NCI-H446 (cell line): Measurements from ENCODE around the gene SFMBT2.
"Not testable (repeated sequence)": the region's sequence is repeated elsewhere in the genome, so short reads cannot be mapped to it uniquely, and the experiment has no call there.

ENCODE experiments used
- DNase-seq, 2 experiments: peaks; one replicate each; lab custom pipeline; 2025; lab: John Stamatoyannopoulos, UW

SFMBT2 gene

GRCh38 chr10:7320072-7320471 is 90.8 kb downstream of the SFMBT2 start:
- DNase-seq: no peak

GRCh38 chr10:7319632-7320031 is 91.2 kb downstream of the SFMBT2 start:
- DNase-seq: no peak

GRCh38 chr10:7318836-7319235 is 92.0 kb downstream of the SFMBT2 start:
- no peak for DNase-seq

- no peak for DNase-seq
Measured at GRCh38 chr10:7317786-7318446, 92.9 kb downstream of the SFMBT2 start.

GRCh38 chr10:7316839-7317238 is 94.0 kb downstream of the SFMBT2 start:
- no peak for DNase-seq

- no peak for DNase-seq
Measured at GRCh38 chr10:7315906-7316305, 94.9 kb downstream of the SFMBT2 start.

- no peak for DNase-seq
Measured at GRCh38 chr10:7314170-7314569, 96.7 kb downstream of the SFMBT2 start.

GRCh38 chr10:7312488-7312857 is 98.4 kb downstream of the SFMBT2 start:
- DNase-seq: no peak

GRCh38 chr10:7311850-7312487 is 98.9 kb downstream of the SFMBT2 start:
- not testable (repeated sequence) for DNase-seq

GRCh38 chr10:7311218-7311849 is 99.5 kb downstream of the SFMBT2 start:
- DNase-seq: no peak

GRCh38 chr10:7310076-7310475 is 100.8 kb downstream of the SFMBT2 start:
- no peak for DNase-seq

- no peak for DNase-seq
Measured at GRCh38 chr10:7308826-7309225, 102.0 kb downstream of the SFMBT2 start.

- no peak for DNase-seq
Measured at GRCh38 chr10:7306616-7307015, 104.2 kb downstream of the SFMBT2 start.

- no peak for DNase-seq
Measured at GRCh38 chr10:7306147-7306546, 104.7 kb downstream of the SFMBT2 start.

GRCh38 chr10:7305053-7305452 is 105.8 kb downstream of the SFMBT2 start:
- no peak for DNase-seq

GRCh38 chr10:7304110-7304509 is 106.7 kb downstream of the SFMBT2 start:
- DNase-seq: no peak

- DNase-seq: no peak
Measured at GRCh38 chr10:7302930-7303557, 107.8 kb downstream of the SFMBT2 start.

GRCh38 chr10:7302392-7302906 is 108.4 kb downstream of the SFMBT2 start:
- DNase-seq: no peak

- no peak for DNase-seq
Measured at GRCh38 chr10:7301006-7301778, 109.6 kb downstream of the SFMBT2 start.

GRCh38 chr10:7300384-7300971 is 110.4 kb downstream of the SFMBT2 start:
- no peak for DNase-seq

- not testable (repeated sequence) for DNase-seq
Measured at GRCh38 chr10:7299601-7300325, 111.1 kb downstream of the SFMBT2 start.
